Liver (tissue), 9 donors: Measurements from ENCODE around the gene TLR7. TPM values are rescaled to one million over a fixed set of nuclear protein-coding genes. Genes with fewer than 3 reads are reported as not detected.

Source experiments
- DNase-seq: peaks from one replicate; pipeline ENCODE4 v3.0.0-alpha.2; 2017; ENCODE audit warnings: low spot score
- H3K27ac ChIP-seq, 2 donors: one replicate each; pipeline ENCODE4 v1.7.0; 2013; ENCODE audit warnings: inconsistent platforms in 2 of 2, low read length in 2 of 2, control low read depth in 1 of 2, low read depth in 1 of 2, mild to moderate bottlenecking in 1 of 2
- H3K27me3 ChIP-seq, 4 donors: one replicate each; pipeline versions ENCODE4 v1.6.1 to v1.7.0; 2013; ENCODE audit warnings: low read length in 3 of 4, inconsistent platforms in 1 of 4, mild to moderate bottlenecking in 1 of 4, moderate library complexity in 1 of 4; ENCODE audit not compliant: control insufficient read depth in 4 of 4, insufficient read depth in 4 of 4
- H3K36me3 ChIP-seq, 4 donors: one replicate each; pipeline versions ENCODE4 v1.6.1 to v1.7.0; 2013; ENCODE audit warnings: low read length in 3 of 4, mild to moderate bottlenecking in 3 of 4, low read depth in 1 of 4, moderate library complexity in 1 of 4; ENCODE audit not compliant: control insufficient read depth in 4 of 4, insufficient read depth in 3 of 4
- H3K4me1 ChIP-seq, 4 donors: one replicate each; pipeline versions ENCODE4 v1.6.1 to v1.7.0; 2013; ENCODE audit warnings: low read length in 3 of 4, mild to moderate bottlenecking in 3 of 4, moderate library complexity in 1 of 4; ENCODE audit not compliant: control insufficient read depth in 4 of 4, insufficient read depth in 4 of 4
- H3K4me3 ChIP-seq, 3 donors: one replicate each; pipeline versions ENCODE4 v1.6.1 to v1.7.0; 2013; ENCODE audit warnings: low read length in 3 of 3, control low read depth in 1 of 3, low read depth in 1 of 3, mild to moderate bottlenecking in 1 of 3
- H3K9ac ChIP-seq, 2 donors: one replicate each; pipeline ENCODE4 v1.7.0; 2013; ENCODE audit warnings: low read length in 2 of 2, mild to moderate bottlenecking in 2 of 2, moderate library complexity in 2 of 2, control low read depth in 1 of 2, low read depth in 1 of 2
- H3K9me3 ChIP-seq, 4 donors: one replicate each; pipeline versions ENCODE4 v1.6.1 to v1.7.0; 2013; ENCODE audit warnings: low read length in 3 of 4; ENCODE audit not compliant: control insufficient read depth in 4 of 4
- CTCF ChIP-seq: fragments of 150-350 bp; IDR thresholded peaks from 2 replicates; pipeline ENCODE4 v1.5.1; 2017; ENCODE audit warnings: improper control_type of control experiment, low read depth, low read length; ENCODE audit not compliant: missing input control
- EGR1 ChIP-seq, 2 donors: IDR thresholded peaks; 2 replicates each; pipeline ENCODE4 v1.6.1; 2016 to 2018; ENCODE audit warnings: antibody characterized with exemption in 2 of 2, low read depth in 2 of 2
- FOXA1 ChIP-seq: IDR thresholded peaks from 2 replicates; pipeline ENCODE4 v1.6.1; 2016; ENCODE audit warnings: antibody characterized with exemption
- FOXA2 ChIP-seq: IDR thresholded peaks from 2 replicates; pipeline ENCODE4 v1.6.1; 2016; ENCODE audit warnings: antibody characterized with exemption
- GABPA ChIP-seq, 2 donors: IDR thresholded peaks in 1 of 2; conservative IDR thresholded peaks in 1 of 2; 2 replicates each; pipeline ENCODE4 v1.6.1; 2016; ENCODE audit warnings: antibody characterized with exemption in 2 of 2, mild to moderate bottlenecking in 1 of 2, moderate library complexity in 1 of 2
- HNF4A ChIP-seq, 2 donors: conservative IDR thresholded peaks; 2 replicates each; pipeline ENCODE4 v1.6.1; 2016; ENCODE audit warnings: antibody characterized with exemption in 2 of 2, mild to moderate bottlenecking in 2 of 2
- HNF4G ChIP-seq: IDR thresholded peaks from 2 replicates; pipeline ENCODE4 v1.6.1; 2016; ENCODE audit warnings: antibody characterized with exemption
- JUND ChIP-seq, 2 donors: IDR thresholded peaks; 2 replicates each; pipeline ENCODE4 v1.6.1; 2016; ENCODE audit warnings: antibody characterized with exemption in 2 of 2
- REST ChIP-seq: IDR thresholded peaks from 2 replicates; pipeline ENCODE4 v1.6.1; 2016; ENCODE audit warnings: antibody characterized with exemption, mild to moderate bottlenecking
- RXRA ChIP-seq, 2 donors: IDR thresholded peaks; 2 replicates each; pipeline ENCODE4 v1.6.1; 2017 to 2018; ENCODE audit warnings: antibody characterized with exemption in 2 of 2, mild to moderate bottlenecking in 1 of 2
- TAF1 ChIP-seq: conservative IDR thresholded peaks from 2 replicates; pipeline ENCODE4 v1.6.1; 2016; ENCODE audit warnings: antibody characterized with exemption, mild to moderate bottlenecking
- WGBS: extraction: QIAGEN DNeasy Blood & Tissue Kit; methylation state at CpG from one replicate; pipeline ENCODE4 v1.1.7; 2013; 5-methylcytosine and 5-hydroxymethylcytosine counted together
- polyA plus RNA-seq, 2 donors: library from polyadenylated mRNA; stranded (reverse) in 1 of 2; unstranded in 1 of 2; fragments of 200-250 nt in 1 of 2; fragments of >200 nt in 1 of 2; fragmentation: Nextera tagmentation in 1 of 2; extraction: Ambion mirVana in 1 of 2; gene quantifications; one replicate each; pipeline versions ENCODE4 v1.2.1 to v1.2.3, GENCODE V29; 2013 to 2015
- total RNA-seq, 2 donors: library from RNA; depleted of rRNA; stranded (reverse); fragments of >200 nt; gene quantifications; one replicate each; pipeline ENCODE4 v1.2.3, GENCODE V29; 2014
- donor health status: healthy.
- donor health status: healthy.
- donor health status: healthy.
- donor health status: healthy.
- donor health status: healthy.

TLR7 gene
- total and polyA plus RNA-seq, 4 donors: 0.10 to 0.65 (median 0.14) TPM

GRCh38 chrX:12844319-12844718 lies 22.6 kb upstream of the TLR7 start (continued):
- TF ChIP-seq CTCF (no peak), TAF1 (no peak)

- 52% methylated on average over 7 of the region's 7 CpGs for WGBS
- Histone ChIP-seq H3K27me3 (no peaks in the 10 kb centered on the region), H3K4me1 (no peaks in the 10 kb centered on the region), H3K36me3 (no peaks in the 10 kb centered on the region), H3K4me3 (no peak overlapping the region), H3K9ac (no peak overlapping the region), H3K9me3 (no peaks in the 10 kb centered on the region), H3K27ac (no peak overlapping the region)
- TF ChIP-seq GABPA (IDR thresholded peaks at IDR 0.05 in 1 of 2, conservative IDR thresholded peaks at IDR 0.05 in 1 of 2) (no peak), CTCF (no peak), JUND (IDR thresholded peaks at IDR 0.05) (no peak), EGR1 (IDR thresholded peaks at IDR 0.05; ENCODE audit: low read depth in 2 of 2) (no peak), RXRA (IDR thresholded peaks at IDR 0.05) (no peak), HNF4G (no peak), FOXA2 (no peak)
- DNase-seq: no peak
Observed at GRCh38 chrX:12865359-12865758, 1.5 kb upstream of the TLR7 start.

- H3K9ac ChIP-seq: no peak overlapping the region
- TF ChIP-seq REST (no peak), HNF4A (conservative IDR thresholded peaks at IDR 0.05) (no peak), CTCF (no peak), FOXA1 (no peak)
- DNase-seq: no peak
- H3K27me3 ChIP-seq: no peaks in the 10 kb centered on the region
- no peak overlapping the region for H3K4me3 ChIP-seq
- no peaks in the 10 kb centered on the region for H3K4me1 ChIP-seq
- 73% methylated on average over 4 of the region's 4 CpGs for WGBS
- H3K9me3 ChIP-seq: no peaks in the 10 kb centered on the region
- H3K27ac ChIP-seq: no peak overlapping the region
- H3K36me3 ChIP-seq: no peaks in the 10 kb centered on the region
Observed at GRCh38 chrX:12867685-12868084, 813 bp downstream of the TLR7 start.
